Measurements from ENCODE around the gene GNAS.

GRCh38 chr20:58835231-58835630, 17.3 kb upstream of the GNAS start:
- TF ChIP-seq CTCF (IDR thresholded peaks at IDR 0.05) (no peak), POLR2A (IDR thresholded peaks at IDR 0.05) (no peak)

Measured in esophagus squamous epithelium (tissue), 4 donors.